ENCODE data around the gene HIVEP3. TPM values are rescaled to one million over a fixed set of nuclear protein-coding genes. Genes with fewer than 3 reads are reported as not detected.

HIVEP3 gene
- total RNA-seq, 2 experiments from 2014 or later = 19.4 to 21.3 TPM

DNA sequence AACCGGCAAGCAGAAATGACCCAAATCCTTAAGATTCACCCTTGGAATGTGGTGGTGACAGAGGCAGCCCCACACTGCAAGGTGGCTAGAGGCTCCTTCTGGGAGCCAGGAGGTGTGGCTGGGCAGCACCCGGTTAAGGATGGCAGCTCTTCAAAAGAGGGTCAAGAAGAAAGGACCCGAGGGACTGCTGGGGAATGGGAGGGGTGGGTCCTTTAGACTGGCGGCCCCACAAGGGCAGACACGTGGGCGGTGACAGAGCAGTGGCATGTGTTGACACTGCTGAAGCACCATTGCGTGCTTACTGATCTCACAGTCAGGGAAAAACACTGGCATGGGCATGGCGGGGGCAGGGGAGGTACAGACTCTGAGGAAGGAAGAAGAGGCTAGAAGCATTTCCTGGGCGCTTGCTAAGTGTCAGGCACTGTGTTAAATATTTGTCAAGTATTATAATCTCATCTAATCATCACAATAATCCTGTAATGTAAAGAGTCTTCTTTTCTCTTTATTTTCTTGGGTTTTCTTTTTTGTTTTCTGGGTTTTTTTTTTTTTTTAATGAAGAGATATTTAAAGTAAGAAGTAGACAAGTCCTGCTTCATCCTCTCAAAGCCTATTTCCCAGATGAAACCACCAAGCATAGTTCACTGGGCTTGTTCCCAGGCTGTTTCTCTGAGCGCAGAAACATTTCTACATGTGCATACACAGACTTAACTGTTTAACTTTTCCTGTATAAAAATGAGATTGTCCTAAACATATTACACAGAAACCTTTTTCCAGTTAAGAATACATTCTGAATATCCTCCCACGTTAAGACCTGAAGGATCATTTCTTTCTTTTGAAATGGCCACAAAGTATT, 268.5 kb downstream of the HIVEP3 start:
- H3K36me3 Mint-ChIP-seq = peaks cover 51% of the 10 kb centered on the region
- H3K4me1 Mint-ChIP-seq = peaks cover 55% of the 10 kb centered on the region
- no peaks in the 10 kb centered on the region for H3K9me3 Mint-ChIP-seq
- no peak overlapping the region for H3K4me3 Mint-ChIP-seq
- peak overlapping the region; percentile 75 for H3K27ac Mint-ChIP-seq
- peak; percentile 42 for DNase-seq
- H3K27me3 Mint-ChIP-seq = no peaks in the 10 kb centered on the region

DNA sequence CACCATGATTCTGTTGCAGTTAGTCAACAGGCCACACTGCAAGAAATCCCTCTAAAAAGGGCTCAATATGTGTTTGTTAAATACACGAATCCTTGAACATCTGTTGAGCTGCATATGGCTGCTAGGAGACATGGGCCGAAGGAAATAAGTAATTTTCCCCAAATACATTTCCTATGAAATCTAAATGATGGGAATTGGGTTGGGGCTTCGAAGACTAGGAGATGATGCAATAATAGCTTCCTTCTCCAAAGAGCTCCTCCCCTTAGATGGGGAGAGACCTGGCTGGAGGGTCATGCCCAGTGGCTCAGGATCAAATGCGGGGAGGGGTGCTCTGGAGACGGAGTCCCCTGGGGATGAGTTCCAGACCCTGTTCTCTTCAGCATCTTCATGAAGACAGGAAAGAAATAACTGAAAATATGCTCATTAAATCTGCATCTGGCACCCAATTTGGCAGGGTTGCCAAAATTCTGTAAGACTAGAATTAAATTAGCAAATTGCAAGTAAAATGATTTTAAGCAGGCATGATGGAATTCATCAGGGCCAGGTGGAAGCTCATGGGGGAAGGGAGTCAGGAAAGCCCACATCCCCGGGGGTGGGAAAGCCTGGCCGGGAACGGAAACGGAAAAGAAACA, 269.2 kb downstream of the HIVEP3 start:
- Mint-ChIP-seq H3K27ac (peak overlapping the region; percentile 75), H3K4me1 (peaks cover 52% of the 10 kb centered on the region), H3K27me3 (no peaks in the 10 kb centered on the region), H3K4me3 (no peak overlapping the region), H3K36me3 (peaks cover 44% of the 10 kb centered on the region), H3K9me3 (no peaks in the 10 kb centered on the region)
- no peak for DNase-seq

DNA sequence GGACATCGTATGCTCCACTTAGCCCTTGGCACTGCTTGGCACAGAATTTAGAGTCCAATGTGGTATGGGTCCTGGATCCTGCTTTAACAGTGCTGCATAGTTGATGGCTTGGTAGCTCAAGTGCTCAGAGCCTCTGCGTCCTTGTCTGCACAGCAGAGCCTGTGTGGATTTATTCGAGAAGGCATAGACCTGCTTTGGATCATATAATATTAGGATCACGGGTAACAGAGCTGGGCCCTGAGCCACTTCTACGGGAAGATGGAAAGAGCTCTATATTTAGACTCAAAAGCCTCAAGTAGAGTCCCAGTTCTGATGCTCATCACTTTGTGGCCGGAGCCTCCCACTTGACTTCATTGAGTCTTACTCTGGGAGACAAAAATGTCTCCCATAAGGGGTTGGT, 269.9 kb downstream of the HIVEP3 start:
- Mint-ChIP-seq H3K27me3 (no peaks in the 10 kb centered on the region), H3K36me3 (peaks cover 44% of the 10 kb centered on the region), H3K27ac (peak overlapping the region; percentile 65), H3K9me3 (no peaks in the 10 kb centered on the region), H3K4me1 (peaks cover 49% of the 10 kb centered on the region), H3K4me3 (no peak overlapping the region)
- DNase-seq = no peak

DNA sequence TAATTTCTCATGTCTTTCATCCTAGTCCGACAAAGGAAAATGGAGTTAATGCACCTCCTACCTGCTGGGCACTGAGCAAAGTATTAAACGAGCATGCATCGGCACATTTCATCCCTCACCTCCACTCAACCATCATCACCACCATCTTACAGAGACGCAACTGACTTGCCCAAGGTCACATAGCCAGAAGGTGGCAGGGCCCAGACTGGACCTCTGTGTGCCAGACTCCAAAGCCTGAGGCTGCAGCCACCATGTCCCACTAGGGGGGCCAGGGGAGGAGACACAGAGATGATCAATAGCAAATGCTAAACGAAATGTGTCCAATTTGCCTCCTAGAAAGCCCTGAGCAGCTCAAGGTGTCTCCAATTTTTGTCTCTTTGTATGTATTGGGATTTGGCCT, 270.5 kb downstream of the HIVEP3 start:
- DNase-seq = no peak
- Mint-ChIP-seq H3K27me3 (no peaks in the 10 kb centered on the region), H3K9me3 (no peaks in the 10 kb centered on the region), H3K4me3 (no peak overlapping the region), H3K36me3 (peaks cover 40% of the 10 kb centered on the region), H3K27ac (no peak overlapping the region), H3K4me1 (peaks cover 44% of the 10 kb centered on the region)

DNA sequence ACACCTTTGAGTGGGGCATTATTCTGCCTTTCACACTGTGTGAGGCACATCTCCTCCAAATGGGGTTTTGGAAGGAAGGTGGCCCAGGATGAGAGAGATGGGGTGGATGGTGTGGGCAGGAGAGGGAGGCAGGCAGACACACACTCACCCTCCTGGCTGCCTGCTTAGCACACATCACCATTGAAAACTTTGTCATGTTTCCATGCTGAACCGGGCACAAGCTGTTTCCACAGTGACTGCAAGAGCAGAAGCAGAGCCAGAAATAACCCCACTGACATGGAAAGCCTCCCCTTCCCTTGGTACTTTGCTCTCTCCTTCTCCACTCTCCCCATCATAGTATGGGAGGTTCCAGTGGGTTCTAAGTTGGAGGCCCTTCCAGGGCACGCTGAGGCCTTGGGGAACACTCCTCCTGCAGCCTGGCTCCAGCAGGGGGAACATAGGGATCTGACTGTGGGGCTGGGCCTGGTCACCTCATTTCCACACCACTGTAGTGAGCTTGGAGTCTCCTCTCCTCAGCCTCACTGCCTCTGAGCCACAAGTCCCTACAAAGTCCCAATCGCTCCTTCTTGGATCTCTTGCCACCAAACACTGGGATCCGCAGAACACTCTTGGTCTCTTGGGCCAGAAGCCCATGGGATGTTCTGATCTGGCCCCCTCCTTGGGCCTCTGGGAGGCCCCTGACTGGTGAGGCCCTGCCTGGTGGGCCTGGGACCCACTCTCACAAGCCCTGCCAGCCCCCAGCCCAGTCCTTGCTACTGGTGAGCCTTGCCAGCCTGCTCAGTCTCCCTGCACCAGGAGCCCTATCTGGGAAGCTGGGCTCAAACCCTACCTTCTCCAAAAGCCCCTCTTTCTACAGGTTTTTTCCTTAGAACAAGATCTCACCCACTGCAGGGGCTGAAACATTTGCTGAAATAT, 271.2 kb downstream of the HIVEP3 start:
- peaks cover 38% of the 10 kb centered on the region for H3K4me1 Mint-ChIP-seq
- H3K27ac Mint-ChIP-seq = peak overlapping the region; percentile 44
- H3K36me3 Mint-ChIP-seq = peaks cover 38% of the 10 kb centered on the region
- no peak overlapping the region for H3K4me3 Mint-ChIP-seq
- H3K9me3 Mint-ChIP-seq = no peaks in the 10 kb centered on the region
- no peak for DNase-seq
- H3K27me3 Mint-ChIP-seq = no peaks in the 10 kb centered on the region

- H3K36me3 Mint-ChIP-seq = peaks cover 37% of the 10 kb centered on the region
- DNase-seq = no peak
- no peaks in the 10 kb centered on the region for H3K27me3 Mint-ChIP-seq
- H3K4me1 Mint-ChIP-seq = peaks cover 35% of the 10 kb centered on the region
- H3K9me3 Mint-ChIP-seq = no peaks in the 10 kb centered on the region
- H3K4me3 Mint-ChIP-seq = no peak overlapping the region
- no peak overlapping the region for H3K27ac Mint-ChIP-seq
Measured at GRCh38 chr1:41646186-41646585, 272.5 kb downstream of the HIVEP3 start.

DNA sequence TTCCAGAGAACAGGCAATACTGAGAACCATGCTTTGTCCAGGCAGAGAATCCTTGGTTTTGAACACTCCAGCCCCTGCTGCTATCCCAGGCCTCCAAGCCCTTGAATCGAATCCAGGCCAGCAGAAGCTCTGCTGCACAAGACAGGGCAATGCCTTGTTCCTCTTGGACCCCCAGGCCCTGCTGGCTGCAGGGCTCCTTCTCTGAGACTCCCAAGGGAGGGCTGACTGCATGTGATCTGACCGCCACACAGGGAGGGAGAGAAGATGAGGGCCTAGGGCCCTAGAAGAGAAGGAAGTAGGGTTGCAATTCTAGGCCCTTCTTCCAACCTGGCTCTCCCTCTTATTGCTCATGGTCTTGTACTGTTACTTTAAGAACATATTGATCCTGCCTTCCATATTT, 273.7 kb downstream of the HIVEP3 start:
- H3K27ac Mint-ChIP-seq = no peak overlapping the region
- DNase-seq = no peak
- H3K27me3 Mint-ChIP-seq = no peaks in the 10 kb centered on the region
- H3K4me3 Mint-ChIP-seq = no peak overlapping the region
- H3K9me3 Mint-ChIP-seq = no peaks in the 10 kb centered on the region
- H3K4me1 Mint-ChIP-seq = peaks cover 24% of the 10 kb centered on the region
- peaks cover 32% of the 10 kb centered on the region for H3K36me3 Mint-ChIP-seq

GRCh38 chr1:41642922-41643821, 275.6 kb downstream of the HIVEP3 start:
- no peaks in the 10 kb centered on the region for H3K9me3 Mint-ChIP-seq
- no peaks in the 10 kb centered on the region for H3K27me3 Mint-ChIP-seq
- no peak overlapping the region for H3K27ac Mint-ChIP-seq
- H3K4me3 Mint-ChIP-seq = no peak overlapping the region
- peaks cover 21% of the 10 kb centered on the region for H3K36me3 Mint-ChIP-seq
- DNase-seq = no peak
- H3K4me1 Mint-ChIP-seq = peaks cover 32% of the 10 kb centered on the region

DNA sequence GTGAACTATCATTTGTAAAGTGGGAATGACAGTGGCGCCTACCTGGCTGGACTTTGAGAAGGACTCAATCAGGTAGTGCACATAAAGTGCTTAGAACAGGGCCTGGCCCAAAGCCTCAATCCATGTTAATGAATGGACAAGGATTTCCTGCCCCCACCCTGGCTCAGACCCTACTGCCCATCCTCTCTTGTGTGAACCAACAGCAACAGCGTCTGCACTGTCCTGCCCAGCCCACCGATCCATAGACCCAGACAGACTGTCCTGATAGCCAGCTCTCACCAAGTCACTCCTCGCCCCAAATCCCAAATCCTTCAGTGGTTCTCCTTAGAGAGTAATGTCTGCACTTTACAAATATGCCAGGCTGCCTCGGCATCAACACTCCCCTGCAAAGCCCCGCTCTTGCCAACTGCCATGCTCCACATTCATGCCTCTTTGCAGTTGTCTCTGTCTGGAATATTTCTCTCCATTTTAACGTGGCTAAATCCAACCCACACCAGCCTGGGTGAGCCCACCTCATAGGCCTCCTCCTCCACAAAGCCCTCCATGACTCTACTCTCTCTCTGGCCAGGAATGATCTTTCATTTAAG, 276.7 kb downstream of the HIVEP3 start:
- H3K36me3 Mint-ChIP-seq = peaks cover 23% of the 10 kb centered on the region
- no peak overlapping the region for H3K27ac Mint-ChIP-seq
- DNase-seq = no peak
- no peak overlapping the region for H3K4me3 Mint-ChIP-seq
- no peaks in the 10 kb centered on the region for H3K9me3 Mint-ChIP-seq
- no peaks in the 10 kb centered on the region for H3K27me3 Mint-ChIP-seq
- peaks cover 35% of the 10 kb centered on the region for H3K4me1 Mint-ChIP-seq

DNA sequence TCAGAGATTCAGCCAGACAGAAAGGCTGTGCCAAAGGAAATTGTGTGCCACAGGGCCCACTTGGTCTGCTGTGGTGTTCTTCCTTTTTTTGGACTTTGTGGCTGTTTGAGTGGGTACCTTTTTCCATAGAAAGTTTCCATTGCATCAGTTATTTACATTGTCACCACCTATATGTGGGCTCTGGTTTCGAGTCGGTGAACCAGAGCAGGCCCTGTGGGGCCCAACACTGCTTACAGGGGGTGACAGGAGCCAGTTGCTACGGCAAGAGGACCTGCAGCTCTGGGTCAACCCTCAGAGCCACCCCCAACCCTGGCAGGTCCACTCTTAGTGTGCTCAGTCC, 277.3 kb downstream of the HIVEP3 start:
- H3K27ac Mint-ChIP-seq = no peak overlapping the region
- peaks cover 20% of the 10 kb centered on the region for H3K36me3 Mint-ChIP-seq
- no peak overlapping the region for H3K4me3 Mint-ChIP-seq
- no peaks in the 10 kb centered on the region for H3K9me3 Mint-ChIP-seq
- DNase-seq = peak; percentile 73
- H3K27me3 Mint-ChIP-seq = no peaks in the 10 kb centered on the region
- peaks cover 36% of the 10 kb centered on the region for H3K4me1 Mint-ChIP-seq

DNA sequence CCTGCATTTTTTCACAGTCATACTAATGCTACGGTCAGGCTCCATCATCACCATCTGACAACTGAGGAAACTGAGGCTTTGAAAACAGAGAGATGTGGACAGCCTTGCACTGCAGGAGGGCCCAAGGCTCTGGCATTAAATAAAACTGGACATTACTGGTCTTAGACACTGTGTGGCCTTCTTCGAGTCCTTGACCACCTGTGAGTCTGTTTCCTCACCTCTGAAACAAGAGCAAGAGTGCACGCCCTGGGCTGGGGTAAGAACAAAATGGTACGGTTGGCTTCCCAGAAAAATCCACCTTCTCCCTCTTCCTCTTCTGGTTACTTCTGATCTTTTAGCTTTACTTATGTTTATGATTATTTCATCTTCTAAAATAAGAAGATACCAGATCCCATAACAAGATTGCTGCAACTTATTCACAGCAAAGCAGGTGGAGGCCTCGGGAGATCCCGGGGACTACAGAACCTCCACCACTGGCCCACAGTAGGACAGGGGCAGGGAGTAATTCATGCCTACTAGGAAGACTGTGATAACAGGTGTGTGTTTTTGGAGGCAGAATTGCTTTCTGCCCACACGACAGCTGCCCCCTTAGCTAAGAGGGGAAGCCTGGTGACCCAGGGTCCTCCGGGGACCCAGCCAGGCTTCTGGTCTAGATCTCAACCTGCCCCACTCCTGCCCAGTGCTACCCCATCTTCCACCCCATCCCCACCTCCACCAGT, 277.8 kb downstream of the HIVEP3 start:
- Mint-ChIP-seq H3K27me3 (no peaks in the 10 kb centered on the region), H3K4me1 (peaks cover 38% of the 10 kb centered on the region), H3K36me3 (peaks cover 17% of the 10 kb centered on the region), H3K4me3 (no peak overlapping the region), H3K9me3 (no peaks in the 10 kb centered on the region), H3K27ac (no peak overlapping the region)
- no peak for DNase-seq

DNA sequence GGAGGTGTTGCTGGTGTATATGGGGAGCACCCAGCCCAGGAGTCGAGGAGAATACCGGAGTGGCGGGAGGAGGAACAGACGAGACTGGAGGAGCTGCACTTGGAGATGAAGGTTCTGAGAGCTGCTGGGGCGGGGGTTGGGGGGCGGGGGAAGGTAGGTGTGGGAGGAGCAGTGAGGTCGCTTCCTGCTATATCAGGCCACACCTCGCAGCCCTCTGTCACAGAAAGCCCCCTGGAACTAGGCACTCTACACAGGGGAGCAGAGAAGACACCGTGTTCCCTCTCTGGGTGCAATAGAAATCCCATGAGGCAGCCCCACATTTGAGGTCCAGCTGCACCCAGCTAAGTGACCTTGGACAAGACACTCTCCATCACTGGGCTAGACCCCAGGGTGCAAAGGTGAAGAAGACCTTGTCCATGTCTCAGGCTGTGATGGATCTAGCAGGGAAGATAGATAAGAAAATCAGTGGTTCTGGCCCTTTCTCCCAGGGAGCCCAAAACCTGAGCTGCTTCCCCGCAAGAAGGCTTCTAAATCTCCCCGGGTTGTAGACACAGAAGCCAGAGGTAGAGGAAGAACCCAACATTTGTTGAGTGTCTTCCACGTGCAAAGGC, 278.5 kb downstream of the HIVEP3 start:
- no peak overlapping the region for H3K27ac Mint-ChIP-seq
- no peak for DNase-seq
- H3K27me3 Mint-ChIP-seq = no peaks in the 10 kb centered on the region
- peak overlapping the region; percentile 56 for H3K4me3 Mint-ChIP-seq
- no peaks in the 10 kb centered on the region for H3K9me3 Mint-ChIP-seq
- H3K4me1 Mint-ChIP-seq = peaks cover 41% of the 10 kb centered on the region
- H3K36me3 Mint-ChIP-seq = peaks cover 17% of the 10 kb centered on the region

GRCh38 chr1:41639332-41639936, 279.3 kb downstream of the HIVEP3 start:
- Mint-ChIP-seq H3K36me3 (peaks cover 17% of the 10 kb centered on the region), H3K4me3 (peak overlapping the region; percentile 56), H3K9me3 (no peaks in the 10 kb centered on the region), H3K27ac (no peak overlapping the region), H3K27me3 (no peaks in the 10 kb centered on the region), H3K4me1 (peaks cover 40% of the 10 kb centered on the region)
- DNase-seq = peak; percentile 70
